Liver (tissue), 9 donors: ENCODE results near the gene TMEM170A. TPM values are rescaled to one million over a fixed set of nuclear protein-coding genes. Genes with fewer than 3 reads are reported as not detected.

ENCODE experiments used
- DNase-seq: peaks from one replicate; pipeline ENCODE4 v3.0.0-alpha.2; 2017; ENCODE audit warnings: low spot score
- H3K27ac ChIP-seq, 2 donors: one replicate each; pipeline ENCODE4 v1.7.0; 2013; ENCODE audit warnings: inconsistent platforms in 2 of 2, low read length in 2 of 2, control low read depth in 1 of 2, low read depth in 1 of 2, mild to moderate bottlenecking in 1 of 2
- H3K27me3 ChIP-seq, 4 donors: one replicate each; pipeline versions ENCODE4 v1.6.1 to v1.7.0; 2013; ENCODE audit warnings: low read length in 3 of 4, inconsistent platforms in 1 of 4, mild to moderate bottlenecking in 1 of 4, moderate library complexity in 1 of 4; ENCODE audit not compliant: control insufficient read depth in 4 of 4, insufficient read depth in 4 of 4
- H3K36me3 ChIP-seq, 4 donors: one replicate each; pipeline versions ENCODE4 v1.6.1 to v1.7.0; 2013; ENCODE audit warnings: low read length in 3 of 4, mild to moderate bottlenecking in 3 of 4, low read depth in 1 of 4, moderate library complexity in 1 of 4; ENCODE audit not compliant: control insufficient read depth in 4 of 4, insufficient read depth in 3 of 4
- H3K4me1 ChIP-seq, 4 donors: one replicate each; pipeline versions ENCODE4 v1.6.1 to v1.7.0; 2013; ENCODE audit warnings: low read length in 3 of 4, mild to moderate bottlenecking in 3 of 4, moderate library complexity in 1 of 4; ENCODE audit not compliant: control insufficient read depth in 4 of 4, insufficient read depth in 4 of 4
- H3K4me3 ChIP-seq, 3 donors: one replicate each; pipeline versions ENCODE4 v1.6.1 to v1.7.0; 2013; ENCODE audit warnings: low read length in 3 of 3, control low read depth in 1 of 3, low read depth in 1 of 3, mild to moderate bottlenecking in 1 of 3
- H3K9ac ChIP-seq, 2 donors: one replicate each; pipeline ENCODE4 v1.7.0; 2013; ENCODE audit warnings: low read length in 2 of 2, mild to moderate bottlenecking in 2 of 2, moderate library complexity in 2 of 2, control low read depth in 1 of 2, low read depth in 1 of 2
- H3K9me3 ChIP-seq, 4 donors: one replicate each; pipeline versions ENCODE4 v1.6.1 to v1.7.0; 2013; ENCODE audit warnings: low read length in 3 of 4; ENCODE audit not compliant: control insufficient read depth in 4 of 4
- EGR1 ChIP-seq, 2 donors: IDR thresholded peaks; 2 replicates each; pipeline ENCODE4 v1.6.1; 2016 to 2018; ENCODE audit warnings: antibody characterized with exemption in 2 of 2, low read depth in 2 of 2
- FOXA1 ChIP-seq: IDR thresholded peaks from 2 replicates; pipeline ENCODE4 v1.6.1; 2016; ENCODE audit warnings: antibody characterized with exemption
- FOXA2 ChIP-seq: IDR thresholded peaks from 2 replicates; pipeline ENCODE4 v1.6.1; 2016; ENCODE audit warnings: antibody characterized with exemption
- GABPA ChIP-seq, 2 donors: IDR thresholded peaks in 1 of 2; conservative IDR thresholded peaks in 1 of 2; 2 replicates each; pipeline ENCODE4 v1.6.1; 2016; ENCODE audit warnings: antibody characterized with exemption in 2 of 2, mild to moderate bottlenecking in 1 of 2, moderate library complexity in 1 of 2
- HNF4A ChIP-seq, 2 donors: conservative IDR thresholded peaks; 2 replicates each; pipeline ENCODE4 v1.6.1; 2016; ENCODE audit warnings: antibody characterized with exemption in 2 of 2, mild to moderate bottlenecking in 2 of 2
- HNF4G ChIP-seq: IDR thresholded peaks from 2 replicates; pipeline ENCODE4 v1.6.1; 2016; ENCODE audit warnings: antibody characterized with exemption
- JUND ChIP-seq, 2 donors: IDR thresholded peaks; 2 replicates each; pipeline ENCODE4 v1.6.1; 2016; ENCODE audit warnings: antibody characterized with exemption in 2 of 2
- NR2F2 ChIP-seq: IDR thresholded peaks from 2 replicates; pipeline ENCODE4 v1.6.1; 2016; ENCODE audit warnings: antibody characterized with exemption
- RAD21 ChIP-seq, 2 donors: IDR thresholded peaks; 2 replicates each; pipeline ENCODE4 v1.6.1; 2016; ENCODE audit warnings: antibody characterized with exemption in 2 of 2, mild to moderate bottlenecking in 2 of 2
- RXRA ChIP-seq, 2 donors: IDR thresholded peaks; 2 replicates each; pipeline ENCODE4 v1.6.1; 2017 to 2018; ENCODE audit warnings: antibody characterized with exemption in 2 of 2, mild to moderate bottlenecking in 1 of 2
- SP1 ChIP-seq: IDR thresholded peaks from 2 replicates; pipeline ENCODE4 v1.6.1; 2018; ENCODE audit warnings: antibody characterized with exemption, mild to moderate bottlenecking
- TAF1 ChIP-seq: conservative IDR thresholded peaks from 2 replicates; pipeline ENCODE4 v1.6.1; 2016; ENCODE audit warnings: antibody characterized with exemption, mild to moderate bottlenecking
- YY1 ChIP-seq: IDR thresholded peaks from 2 replicates; pipeline ENCODE4 v1.6.1; 2016; ENCODE audit warnings: antibody characterized with exemption, mild to moderate bottlenecking
- whole genome bisulfite sequencing: extraction: QIAGEN DNeasy Blood & Tissue Kit; methylation state at CpG from one replicate; pipeline ENCODE4 v1.1.7; 2013; 5-methylcytosine and 5-hydroxymethylcytosine counted together
- polyA plus RNA-seq, 2 donors: library from polyadenylated mRNA; stranded (reverse) in 1 of 2; unstranded in 1 of 2; fragments of 200-250 nt in 1 of 2; fragments of >200 nt in 1 of 2; fragmentation: Nextera tagmentation in 1 of 2; extraction: Ambion mirVana in 1 of 2; gene quantifications; one replicate each; pipeline versions ENCODE4 v1.2.1 to v1.2.3, GENCODE V29; 2013 to 2015
- total RNA-seq, 2 donors: library from RNA; depleted of rRNA; stranded (reverse); fragments of >200 nt; gene quantifications; one replicate each; pipeline ENCODE4 v1.2.3, GENCODE V29; 2014
- TF ChIP-seq, protein P1 (sequence below): fragments of 150-350 bp; IDR thresholded peaks from 2 replicates; pipeline ENCODE4 v1.5.1; 2017; ENCODE audit warnings: improper control_type of control experiment, low read depth, low read length; ENCODE audit not compliant: missing input control
- TF ChIP-seq, protein P2 (sequence below): IDR thresholded peaks from 2 replicates; pipeline ENCODE4 v1.6.1; 2016; ENCODE audit warnings: antibody characterized with exemption, mild to moderate bottlenecking
- TF ChIP-seq, protein P3 (sequence below): IDR thresholded peaks from 2 replicates; pipeline ENCODE4 v1.6.1; 2016; ENCODE audit warnings: antibody characterized with exemption
- TF ChIP-seq, protein P4 (sequence below): IDR thresholded peaks from 2 replicates; pipeline ENCODE4 v1.6.1; 2016; ENCODE audit warnings: antibody characterized with exemption
- TF ChIP-seq, protein P5 (sequence below): IDR thresholded peaks from 2 replicates; pipeline ENCODE4 v1.6.1; 2016; ENCODE audit warnings: antibody characterized with exemption
- donor health status: healthy.
- donor health status: healthy.
- donor health status: healthy.
- donor health status: healthy.
- donor health status: healthy.

Gene TMEM170A
- total and polyA plus RNA-seq, 4 donors, result 5.8 to 25.4 (median 16.3) TPM

DNA sequence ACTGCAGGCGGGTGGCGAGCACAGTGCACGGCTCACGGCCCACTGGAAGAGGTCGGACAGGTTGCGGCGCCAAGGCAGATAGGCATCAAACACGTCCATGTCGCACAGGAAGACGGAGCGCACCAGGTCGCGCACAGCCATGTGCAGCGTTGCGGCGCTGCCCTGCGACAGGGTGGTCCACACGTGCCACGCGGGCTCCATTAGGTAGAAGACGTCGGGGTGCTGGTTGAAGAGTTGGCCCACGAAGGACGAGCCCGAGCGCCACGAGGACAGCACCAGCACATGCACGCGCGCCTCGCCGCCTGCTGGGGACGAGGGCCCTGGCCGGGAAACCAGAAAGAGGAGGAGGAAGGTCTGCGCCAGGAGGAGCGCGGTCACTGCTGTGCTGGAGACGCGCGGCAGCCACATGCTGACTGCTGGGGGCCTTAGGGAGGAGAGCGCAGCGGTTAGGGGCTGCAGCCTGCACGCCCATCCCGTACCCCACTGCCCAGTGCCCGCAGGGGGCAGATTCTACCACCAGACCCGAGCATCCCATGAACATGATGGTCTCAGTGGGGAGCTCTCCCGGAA, 15.0 kb upstream of the TMEM170A start:
- H3K9ac ChIP-seq, result no peak overlapping the region
- no peak overlapping the region for H3K4me3 ChIP-seq
- H3K4me1 ChIP-seq, result no peaks in the 10 kb centered on the region
- TF ChIP-seq GABPA (IDR thresholded peaks at IDR 0.05 in 1 of 2, conservative IDR thresholded peaks at IDR 0.05 in 1 of 2) (no peak), HNF4G (no peak), FOXA2 (no peak), RXRA (IDR thresholded peaks at IDR 0.05) (no peak), TAF1 (no peak), RAD21 (IDR thresholded peaks at IDR 0.05) (no peak), EGR1 (IDR thresholded peaks at IDR 0.05; ENCODE audit: low read depth in 2 of 2) (no peak), SP1 (no peak), HNF4A (conservative IDR thresholded peaks at IDR 0.05) (no peak), YY1 (no peak), NR2F2 (no peak), JUND (IDR thresholded peaks at IDR 0.05) (no peak), FOXA1 (no peak)
- TF ChIP-seq, protein P1, sequence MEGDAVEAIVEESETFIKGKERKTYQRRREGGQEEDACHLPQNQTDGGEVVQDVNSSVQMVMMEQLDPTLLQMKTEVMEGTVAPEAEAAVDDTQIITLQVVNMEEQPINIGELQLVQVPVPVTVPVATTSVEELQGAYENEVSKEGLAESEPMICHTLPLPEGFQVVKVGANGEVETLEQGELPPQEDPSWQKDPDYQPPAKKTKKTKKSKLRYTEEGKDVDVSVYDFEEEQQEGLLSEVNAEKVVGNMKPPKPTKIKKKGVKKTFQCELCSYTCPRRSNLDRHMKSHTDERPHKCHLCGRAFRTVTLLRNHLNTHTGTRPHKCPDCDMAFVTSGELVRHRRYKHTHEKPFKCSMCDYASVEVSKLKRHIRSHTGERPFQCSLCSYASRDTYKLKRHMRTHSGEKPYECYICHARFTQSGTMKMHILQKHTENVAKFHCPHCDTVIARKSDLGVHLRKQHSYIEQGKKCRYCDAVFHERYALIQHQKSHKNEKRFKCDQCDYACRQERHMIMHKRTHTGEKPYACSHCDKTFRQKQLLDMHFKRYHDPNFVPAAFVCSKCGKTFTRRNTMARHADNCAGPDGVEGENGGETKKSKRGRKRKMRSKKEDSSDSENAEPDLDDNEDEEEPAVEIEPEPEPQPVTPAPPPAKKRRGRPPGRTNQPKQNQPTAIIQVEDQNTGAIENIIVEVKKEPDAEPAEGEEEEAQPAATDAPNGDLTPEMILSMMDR, result no peak
- TF ChIP-seq, protein P2, sequence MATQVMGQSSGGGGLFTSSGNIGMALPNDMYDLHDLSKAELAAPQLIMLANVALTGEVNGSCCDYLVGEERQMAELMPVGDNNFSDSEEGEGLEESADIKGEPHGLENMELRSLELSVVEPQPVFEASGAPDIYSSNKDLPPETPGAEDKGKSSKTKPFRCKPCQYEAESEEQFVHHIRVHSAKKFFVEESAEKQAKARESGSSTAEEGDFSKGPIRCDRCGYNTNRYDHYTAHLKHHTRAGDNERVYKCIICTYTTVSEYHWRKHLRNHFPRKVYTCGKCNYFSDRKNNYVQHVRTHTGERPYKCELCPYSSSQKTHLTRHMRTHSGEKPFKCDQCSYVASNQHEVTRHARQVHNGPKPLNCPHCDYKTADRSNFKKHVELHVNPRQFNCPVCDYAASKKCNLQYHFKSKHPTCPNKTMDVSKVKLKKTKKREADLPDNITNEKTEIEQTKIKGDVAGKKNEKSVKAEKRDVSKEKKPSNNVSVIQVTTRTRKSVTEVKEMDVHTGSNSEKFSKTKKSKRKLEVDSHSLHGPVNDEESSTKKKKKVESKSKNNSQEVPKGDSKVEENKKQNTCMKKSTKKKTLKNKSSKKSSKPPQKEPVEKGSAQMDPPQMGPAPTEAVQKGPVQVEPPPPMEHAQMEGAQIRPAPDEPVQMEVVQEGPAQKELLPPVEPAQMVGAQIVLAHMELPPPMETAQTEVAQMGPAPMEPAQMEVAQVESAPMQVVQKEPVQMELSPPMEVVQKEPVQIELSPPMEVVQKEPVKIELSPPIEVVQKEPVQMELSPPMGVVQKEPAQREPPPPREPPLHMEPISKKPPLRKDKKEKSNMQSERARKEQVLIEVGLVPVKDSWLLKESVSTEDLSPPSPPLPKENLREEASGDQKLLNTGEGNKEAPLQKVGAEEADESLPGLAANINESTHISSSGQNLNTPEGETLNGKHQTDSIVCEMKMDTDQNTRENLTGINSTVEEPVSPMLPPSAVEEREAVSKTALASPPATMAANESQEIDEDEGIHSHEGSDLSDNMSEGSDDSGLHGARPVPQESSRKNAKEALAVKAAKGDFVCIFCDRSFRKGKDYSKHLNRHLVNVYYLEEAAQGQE, result no peak
- TF ChIP-seq, protein P3, sequence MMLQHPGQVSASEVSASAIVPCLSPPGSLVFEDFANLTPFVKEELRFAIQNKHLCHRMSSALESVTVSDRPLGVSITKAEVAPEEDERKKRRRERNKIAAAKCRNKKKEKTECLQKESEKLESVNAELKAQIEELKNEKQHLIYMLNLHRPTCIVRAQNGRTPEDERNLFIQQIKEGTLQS, result no peak
- TF ChIP-seq, protein P4, sequence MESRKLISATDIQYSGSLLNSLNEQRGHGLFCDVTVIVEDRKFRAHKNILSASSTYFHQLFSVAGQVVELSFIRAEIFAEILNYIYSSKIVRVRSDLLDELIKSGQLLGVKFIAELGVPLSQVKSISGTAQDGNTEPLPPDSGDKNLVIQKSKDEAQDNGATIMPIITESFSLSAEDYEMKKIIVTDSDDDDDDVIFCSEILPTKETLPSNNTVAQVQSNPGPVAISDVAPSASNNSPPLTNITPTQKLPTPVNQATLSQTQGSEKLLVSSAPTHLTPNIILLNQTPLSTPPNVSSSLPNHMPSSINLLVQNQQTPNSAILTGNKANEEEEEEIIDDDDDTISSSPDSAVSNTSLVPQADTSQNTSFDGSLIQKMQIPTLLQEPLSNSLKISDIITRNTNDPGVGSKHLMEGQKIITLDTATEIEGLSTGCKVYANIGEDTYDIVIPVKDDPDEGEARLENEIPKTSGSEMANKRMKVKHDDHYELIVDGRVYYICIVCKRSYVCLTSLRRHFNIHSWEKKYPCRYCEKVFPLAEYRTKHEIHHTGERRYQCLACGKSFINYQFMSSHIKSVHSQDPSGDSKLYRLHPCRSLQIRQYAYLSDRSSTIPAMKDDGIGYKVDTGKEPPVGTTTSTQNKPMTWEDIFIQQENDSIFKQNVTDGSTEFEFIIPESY, result no peak
- TF ChIP-seq, protein P5, sequence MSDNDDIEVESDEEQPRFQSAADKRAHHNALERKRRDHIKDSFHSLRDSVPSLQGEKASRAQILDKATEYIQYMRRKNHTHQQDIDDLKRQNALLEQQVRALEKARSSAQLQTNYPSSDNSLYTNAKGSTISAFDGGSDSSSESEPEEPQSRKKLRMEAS, result no peak
- H3K36me3 ChIP-seq, result no peaks in the 10 kb centered on the region
- no peaks in the 10 kb centered on the region for H3K9me3 ChIP-seq
- no peaks in the 10 kb centered on the region for H3K27me3 ChIP-seq
- no peak overlapping the region for H3K27ac ChIP-seq
- WGBS, result 96% methylated on average over 47 of the region's 47 CpGs
- DNase-seq, result no peak
